K562 (cell line): ENCODE measurements around the gene SMIM35. TPM values are rescaled to one million over a fixed set of nuclear protein-coding genes. Genes with fewer than 3 reads are reported as not detected.

Source experiments
- ATAC-seq: fragments of 200-7000 bp; cut with Tn5 transposase; 3 replicates; pipeline ENCODE4 v1.9.1; 2020; ENCODE audit warnings: moderate library complexity
- BruUV-seq: library from RNA; stranded (reverse); fragments of 400-500 nt; replicated peaks from 2 replicates; lab custom pipeline; 2021; lab: Mats Ljungman, UMichigan
- CTCF ChIA-PET: fragments of 300-600 bp; formaldehyde crosslinking; extraction: SDS; loops from one replicate; lab custom pipeline; 2021; ENCODE audit warnings: low intra/inter-chr PET ratio; lab: Yijun Ruan, JAX
- POLR2A ChIA-PET: fragments of 300-600, 350-650 bp; sonication (Branson Sonifier 250); formaldehyde crosslinking; extraction: SDS; loops from one replicate; lab custom pipeline; 2021; ENCODE audit warnings: antibody characterized with exemption, inconsistent platforms; lab: Yijun Ruan, JAX
- DNase-seq, 4 experiments: peaks; one replicate each; pipeline versions ENCODE4 v3.0.0 to v3.0.0-alpha.2; 2011 to 2018; ENCODE audit warnings: low spot score in 3 of 4, mixed read lengths in 3 of 4; ENCODE audit errors: extremely low read depth in 1 of 4
- FAIRE-seq: peaks from 2 replicates; lab custom pipeline; 2011; peaks lifted over from hg19 to GRCh38; lab: Jason Lieb, UNC
- H2AFZ ChIP-seq: 2 replicates; pipeline ENCODE4 v1.6.0; 2011; ENCODE audit warnings: low read depth, low read length, control low read depth, inconsistent platforms
- H3K27ac ChIP-seq: fragments of 200-600 bp; 3 replicates; pipeline ENCODE4 v1.8.0; 2011; ENCODE audit warnings: low read depth, mild to moderate bottlenecking, control low read depth, inconsistent platforms, low read length, moderate library complexity, mixed read lengths; ENCODE audit errors: extremely low read depth
- H3K27me3 ChIP-seq, 2 experiments: fragments of 300-600 bp in 1 of 2; 2 replicates in 1 of 2; 3 replicates in 1 of 2; pipeline versions ENCODE4 v1.6.0 to v1.8.0; 2011; ENCODE audit warnings: inconsistent platforms in 2 of 2, low read length in 2 of 2, mild to moderate bottlenecking in 1 of 2, mixed read lengths in 1 of 2, moderate library complexity in 1 of 2; ENCODE audit not compliant: control insufficient read depth in 2 of 2, insufficient read depth in 2 of 2
- H3K36me3 ChIP-seq: fragments of 300-600 bp; 3 replicates; pipeline ENCODE4 v1.8.0; 2011; ENCODE audit warnings: mild to moderate bottlenecking, low read length, inconsistent platforms; ENCODE audit not compliant: control insufficient read depth, insufficient read depth
- H3K4me1 ChIP-seq, 2 experiments: fragments of 200-600 bp in 1 of 2; replicated peaks in 1 of 2; 2 replicates in 1 of 2; 3 replicates in 1 of 2; pipeline versions ENCODE4 v1.5.1 to v1.8.0; 2011; ENCODE audit warnings: inconsistent platforms in 2 of 2, low read length in 2 of 2, mild to moderate bottlenecking in 1 of 2, mixed read lengths in 1 of 2, moderate library complexity in 1 of 2; ENCODE audit not compliant: control insufficient read depth in 2 of 2, insufficient read depth in 2 of 2
- H3K4me2 ChIP-seq: 2 replicates; pipeline ENCODE4 v1.6.1; 2011; ENCODE audit warnings: low read length, control low read depth, inconsistent platforms, mixed read lengths; ENCODE audit not compliant: insufficient read depth
- H3K4me3 ChIP-seq: fragments of 200-600 bp; sonication (generic), shearing (Covaris generic); 2 replicates; pipeline ENCODE4 v1.5.1; 2016; ENCODE audit warnings: control low read depth, inconsistent platforms
- H3K79me2 ChIP-seq: fragments of 200-600 bp; 3 replicates; pipeline ENCODE4 v1.8.0; 2011; ENCODE audit warnings: low read length, inconsistent platforms; ENCODE audit not compliant: control insufficient read depth, insufficient read depth
- H3K9ac ChIP-seq, 2 experiments: 2 replicates each; pipeline versions ENCODE4 v1.6.0 to v1.6.1; 2011; ENCODE audit warnings: low read depth in 2 of 2, low read length in 2 of 2, control low read depth in 1 of 2, inconsistent platforms in 1 of 2, mild to moderate bottlenecking in 1 of 2, mixed read lengths in 1 of 2; ENCODE audit not compliant: insufficient read depth in 1 of 2
- H3K9me1 ChIP-seq: one replicate; pipeline ENCODE4 v1.6.0; 2011; ENCODE audit warnings: inconsistent platforms, mild to moderate bottlenecking, low read length, moderate library complexity; ENCODE audit not compliant: control insufficient read depth, insufficient read depth
- H3K9me3 ChIP-seq: replicated peaks from 2 replicates; pipeline ENCODE4 v1.5.1; 2011; ENCODE audit warnings: low read depth, low read length, inconsistent platforms; ENCODE audit not compliant: control insufficient read depth, insufficient read depth
- H4K20me1 ChIP-seq: replicated peaks from 2 replicates; pipeline ENCODE4 v1.6.1; 2011; ENCODE audit warnings: low read length, inconsistent platforms, mixed read lengths; ENCODE audit not compliant: control insufficient read depth, insufficient read depth
- ATF6 ChIP-seq: sonication (generic); formaldehyde crosslinking; IDR thresholded peaks from 2 replicates; pipeline ENCODE4 v1.4.0; 2020; ENCODE audit warnings: mild to moderate bottlenecking, missing genetic modification reagents
- CBX8 ChIP-seq: fragments of 200-600 bp; sonication (generic); IDR thresholded peaks from 2 replicates; pipeline ENCODE4 v1.6.1; 2012; ENCODE audit warnings: borderline replicate concordance, mixed run types, low read depth, mild to moderate bottlenecking, moderate library complexity, mixed read lengths, low read length, control low read depth, inconsistent platforms; ENCODE audit not compliant: poor library complexity, severe bottlenecking; ENCODE audit errors: extremely low read depth
- HCFC1 ChIP-seq: IDR thresholded peaks from 2 replicates; pipeline ENCODE4 v1.6.1; 2012; ENCODE audit warnings: low read depth, low read length, improper control_type of control experiment
- HNRNPL ChIP-seq: fragments of 200-400 bp; formaldehyde crosslinking; IDR thresholded peaks from 2 replicates; pipeline ENCODE4 v1.6.1; 2017; ENCODE audit warnings: low read depth, mild to moderate bottlenecking, low read length
- JUND ChIP-seq, 2 experiments: IDR thresholded peaks; 2 replicates in 1 of 2; 3 replicates in 1 of 2; pipeline ENCODE4 v1.6.1; 2011; ENCODE audit warnings: borderline replicate concordance in 2 of 2, low read depth in 2 of 2, low read length in 2 of 2, improper control_type of control experiment in 1 of 2, missing biosample characterization in 1 of 2, missing genetic modification characterization in 1 of 2, missing genetic modification reagents in 1 of 2
- NFIC ChIP-seq: fragments of 450-650 bp; IDR thresholded peaks from 2 replicates; pipeline ENCODE4 v1.6.1; 2017; ENCODE audit warnings: mild to moderate bottlenecking, inconsistent platforms
- PHF20 ChIP-seq: fragments of 450-650 bp; IDR thresholded peaks from 2 replicates; pipeline ENCODE4 v1.6.1; 2018; ENCODE audit not compliant: partially characterized antibody
- POLR3A ChIP-seq: IDR thresholded peaks from 2 replicates; pipeline ENCODE4 v1.6.1; 2011; ENCODE audit warnings: borderline replicate concordance, mild to moderate bottlenecking, moderate library complexity; ENCODE audit not compliant: insufficient read length, insufficient read depth; ENCODE audit errors: extremely low read depth
- SMAD2 ChIP-seq: fragments of 150-350 bp; IDR thresholded peaks from 2 replicates; pipeline ENCODE4 v1.6.1; 2014; ENCODE audit warnings: low read depth, mild to moderate bottlenecking, low read length
- ZNF12 ChIP-seq: sonication (generic); formaldehyde crosslinking; IDR thresholded peaks from 2 replicates; pipeline ENCODE4 v1.4.0; 2020; ENCODE audit warnings: mild to moderate bottlenecking, missing genetic modification reagents
- ZSCAN32 ChIP-seq: fragments of 450-650 bp; formaldehyde crosslinking; IDR thresholded peaks from 2 replicates; pipeline ENCODE4 v1.4.0; 2020; ENCODE audit warnings: mild to moderate bottlenecking, moderate library complexity
- WGBS: fragments of 100-300 bp; shearing (Covaris generic); methylation state at CpG from one replicate; pipeline ENCODE4 v1.1.6; 2016; ENCODE audit warnings: low coverage, mixed read lengths; ENCODE audit not compliant: insufficient coverage; ENCODE audit errors: missing lambda C conversion rate; 5-methylcytosine and 5-hydroxymethylcytosine counted together
- in situ Hi-C: fragments of 300-500 bp; cut with MboI; formaldehyde crosslinking; loops from 4 replicates; pipeline ENCODE4 v1.15.0; 2018; ENCODE audit warnings: inconsistent platforms, mixed read lengths
- intact Hi-C: fragments of 100-400 bp; cut with micrococcal nuclease; formaldehyde crosslinking; loops from 2 replicates; pipeline ENCODE4 v1.14.2; 2022
- polyA plus RNA-seq, 8 experiments: library from polyadenylated mRNA; depleted of rRNA in 4 of 8; stranded (reverse) in 5 of 8; unstranded in 3 of 8; fragments of >200 nt; fragmentation: Nextera tagmentation in 2 of 8; fragmentation: Illumina TruSeq in 1 of 8; extraction: Ambion mirVana in 2 of 8; extraction: Trizol in 1 of 8; gene quantifications; 2 replicates each; pipeline versions ENCODE4 v1.2.1 to v1.2.3, GENCODE V29; 2011 to 2014; ENCODE audit warnings: inconsistent platforms in 1 of 8, missing spikeins in 1 of 8
- total RNA-seq, 7 experiments: library from RNA; depleted of rRNA in 6 of 7; stranded (reverse); fragments of >200 nt in 6 of 7; fragmentation: Illumina TruSeq in 2 of 7; extraction: Trizol in 2 of 7; gene quantifications; 2 replicates each; pipeline versions ENCODE4 v1.2.1 to v1.2.3, GENCODE V29; 2011 to 2021; ENCODE audit warnings: low replicate concordance in 1 of 7

The SMIM35 gene
- total and polyA plus RNA-seq, 9 of the 15 experiments (the other 6 are each of a cell fraction or from before 2014, with no cell fraction given): 0.03 TPM; not detected in 7

GRCh38 chr11:118128721-118129470 lies 42.1 kb upstream of the SMIM35 start:
- Histone ChIP-seq H3K27ac (no peak overlapping the region), H3K9me3 (no peaks in the 10 kb centered on the region), H3K27me3 (peaks cover 2 to 15% of the 10 kb centered on the region in 2 experiments; a peak in 1 of 5 replicates), H4K20me1 (no peaks in the 10 kb centered on the region), H3K9me1 (peaks cover 3% of the 10 kb centered on the region), H3K4me1 (no peaks in the 10 kb centered on the region)
- peak; percentile 28; the same call in 1 of the 2 replicates for TF ChIP-seq NFIC
- TF ChIP-seq HCFC1: no peak
- TF ChIP-seq, all 486 proteins: peak for 1
- in situ Hi-C loops: no loop called here
- DNase-seq: no peak
- WGBS: 21% methylated on average over 11 of the region's 11 CpGs
- POLR2A ChIA-PET: interaction anchor here (0.6 to 1.2 kb wide), 6 partner anchors 14 to 472 kb away, joined by 3 read pairs; no protein-coding TSS in a partner anchor
- FAIRE-seq: no peak
- Histone ChIP-seq H3K79me2 (no peaks in the 10 kb centered on the region), H3K9ac (no peak overlapping the region), H3K36me3 (no peaks in the 10 kb centered on the region), H2AFZ (no peak overlapping the region), H3K4me3 (no peak overlapping the region), H3K4me2 (no peak overlapping the region)
- ATAC-seq: no peak
- CTCF ChIA-PET: no interaction called here
- no TSS peak for BruUV-seq
- intact Hi-C loops: loop anchor here (5.0 kb wide), 1 partner anchor 62 kb away; no protein-coding TSS in a partner anchor

- BruUV-seq: no TSS peak
- CTCF ChIA-PET: no interaction called here
- TF ChIP-seq POLR3A (no peak), ATF6 (CRISPR knock-in tag) (no peak), PHF20 (no peak), SMAD2 (no peak), JUND (IDR thresholded peaks at IDR 0.05; ENCODE audit: borderline replicate concordance, low read depth, low read length) (no peak), JUND (tag; IDR thresholded peaks at IDR 0.05; ENCODE audit: borderline replicate concordance, low read depth, low read length) (no peak), HCFC1 (no peak), CBX8 (no peak), ZSCAN32 (CRISPR knock-in tag) (no peak), HNRNPL (no peak), ZNF12 (CRISPR knock-in tag) (no peak)
Measured at GRCh38 chr11:118128310-118128709, 41.5 kb upstream of the SMIM35 start.

More at GRCh38 chr11:118128310-118128709, 41.5 kb upstream of the SMIM35 start:
- WGBS: 17% methylated on average over 4 of the region's 4 CpGs
- no peaks in the 10 kb centered on the region for H3K36me3 ChIP-seq
- POLR2A ChIA-PET: interaction anchor here (0.8 to 1.1 kb wide), 2 partner anchors 14 to 325 kb away, joined by 3 read pairs; no protein-coding TSS in a partner anchor
- no peak for DNase-seq
- in situ Hi-C loops (no loop called here), intact Hi-C loops (loop anchor here (5.0 kb wide), 1 partner anchor 61 kb away; no protein-coding TSS in a partner anchor)
- no peaks in the 10 kb centered on the region for H3K79me2 ChIP-seq
- H4K20me1 ChIP-seq: no peaks in the 10 kb centered on the region
- no peak for FAIRE-seq
- no peak overlapping the region for H2AFZ ChIP-seq
- no peaks in the 10 kb centered on the region for H3K9me1 ChIP-seq
- no peak overlapping the region for H3K4me3 ChIP-seq
- no peaks in the 10 kb centered on the region for H3K4me1 ChIP-seq
- peaks cover 2 to 10% of the 10 kb centered on the region in 2 experiments; a peak in 1 of 5 replicates for H3K27me3 ChIP-seq
- no peak overlapping the region for H3K9ac ChIP-seq
- H3K27ac ChIP-seq: no peak overlapping the region
- ATAC-seq: no peak
- H3K4me2 ChIP-seq: no peak overlapping the region
- H3K9me3 ChIP-seq: no peaks in the 10 kb centered on the region
